HG02981 (cell line): ENCODE results near the gene HYDIN.

Experiments
- ATAC-seq: cut with Tn5 transposase; IDR thresholded peaks from one replicate; pipeline ENCODE4 v1.9.1; 2021; ENCODE audit warnings: mild to moderate bottlenecking, moderate library complexity; ENCODE audit not compliant: unreplicated experiment

The HYDIN gene

DNA sequence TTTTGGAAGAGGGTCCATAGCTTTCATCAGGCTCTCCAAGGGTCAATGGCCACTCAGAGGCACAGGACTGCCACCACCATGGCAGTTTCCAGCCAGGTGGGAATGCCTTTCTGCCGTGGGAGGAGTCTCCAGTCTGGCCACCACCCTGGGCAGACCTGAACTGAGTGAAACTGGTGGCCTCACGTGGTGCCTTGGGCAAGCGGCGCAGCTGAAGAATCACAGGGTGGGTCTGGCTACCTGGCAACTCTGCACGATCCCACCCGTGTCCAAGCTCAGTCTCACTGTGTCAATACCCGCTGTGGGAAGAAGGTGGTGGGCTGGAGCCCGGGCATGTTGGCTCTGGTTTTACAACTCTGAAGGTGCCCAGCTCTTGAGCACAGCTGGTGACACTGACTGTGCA lies 461.4 kb downstream of the HYDIN start:
- ATAC-seq, result no peak

DNA sequence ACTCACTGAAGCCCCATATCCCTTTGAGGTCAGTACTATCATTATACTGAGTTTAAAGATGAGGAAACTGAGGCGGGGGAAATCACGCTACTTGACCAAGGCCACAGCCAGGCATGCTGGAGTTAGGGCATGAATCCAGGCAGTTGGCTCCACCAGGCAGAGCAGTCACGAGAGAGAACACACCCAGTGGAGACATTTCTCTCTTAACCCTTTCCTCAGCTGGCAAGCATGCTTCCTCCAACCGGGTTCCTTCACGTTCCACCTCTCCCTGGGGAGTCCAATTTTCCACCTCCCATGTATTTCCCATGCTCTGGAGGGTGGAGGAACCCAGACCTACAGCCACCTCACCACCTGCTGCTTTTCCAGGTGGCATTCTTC lies 462.3 kb downstream of the HYDIN start:
- ATAC-seq, result no peak

GRCh38 chr16:70767377-70768202 lies 462.9 kb downstream of the HYDIN start:
- no peak for ATAC-seq

GRCh38 chr16:70766658-70767057 lies 463.9 kb downstream of the HYDIN start:
- no peak for ATAC-seq

DNA sequence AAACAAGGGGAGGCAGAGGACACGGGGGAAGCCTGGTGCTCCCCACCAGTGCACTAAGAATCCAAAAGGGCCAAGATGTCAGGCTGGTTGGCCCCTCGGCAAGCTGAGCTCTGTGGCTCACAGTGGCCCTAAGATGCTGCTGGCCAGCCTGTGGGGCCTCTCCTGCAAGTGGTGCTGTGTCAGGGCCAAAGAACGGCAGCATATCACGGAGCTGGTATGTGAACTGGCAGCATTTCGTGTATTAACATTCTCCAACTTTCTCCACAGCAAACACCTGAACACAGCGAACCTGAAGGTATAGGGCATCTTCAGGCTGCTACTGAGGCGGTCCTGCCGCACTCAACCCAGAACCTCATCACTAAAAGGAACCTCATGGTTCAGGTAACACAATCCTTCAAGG lies 464.3 kb downstream of the HYDIN start:
- no peak for ATAC-seq

DNA sequence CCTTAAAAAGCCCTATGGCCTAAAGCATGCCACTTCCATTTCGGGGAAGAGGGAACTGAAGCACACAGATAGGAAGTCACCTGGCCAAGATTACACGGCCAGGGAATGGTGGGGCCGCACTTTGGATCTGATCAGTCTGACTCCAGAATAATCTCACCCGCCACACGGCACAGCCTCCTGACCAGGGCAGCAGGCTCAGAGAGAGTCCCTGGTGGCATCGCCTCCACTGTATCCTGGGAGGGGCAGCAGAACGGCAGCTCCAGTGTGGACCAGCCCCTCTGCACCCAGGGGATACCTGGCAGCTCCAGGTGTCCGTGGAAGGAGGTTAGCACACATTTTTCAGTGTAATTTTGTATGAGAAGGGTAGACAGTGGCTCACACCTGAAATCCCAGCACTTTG lies 465.0 kb downstream of the HYDIN start:
- ATAC-seq, result no peak

- no peak for ATAC-seq
Measured at GRCh38 chr16:70764632-70765031, 465.9 kb downstream of the HYDIN start.

- no peak for ATAC-seq
Measured at GRCh38 chr16:70760221-70760620, 470.3 kb downstream of the HYDIN start.

DNA sequence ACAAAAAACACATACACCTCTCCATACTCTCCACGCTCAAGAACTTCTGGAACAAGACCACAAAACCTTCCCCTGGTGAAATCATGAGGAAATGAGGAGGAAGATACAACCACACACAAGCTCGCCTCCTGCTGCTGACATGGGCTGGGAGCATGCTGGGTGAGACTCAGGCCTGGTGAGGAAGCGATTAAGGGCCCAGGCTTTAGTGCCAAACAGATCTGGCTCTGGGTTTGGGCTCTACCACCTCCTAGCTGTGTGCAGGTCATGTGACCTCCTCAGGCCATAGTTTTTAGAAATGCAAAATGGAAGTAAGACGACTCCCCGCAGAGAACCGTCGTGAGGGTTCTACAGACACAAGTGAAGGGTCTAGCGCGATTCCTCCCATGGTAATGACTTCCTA lies 470.9 kb downstream of the HYDIN start:
- ATAC-seq, result no peak

- ATAC-seq, result no peak
Measured at GRCh38 chr16:70758786-70759185, 471.7 kb downstream of the HYDIN start.
